Muscle of arm (tissue), 12 donors: ENCODE data around the gene PHGDH. TPM values are rescaled to one million over a fixed set of nuclear protein-coding genes. Genes with fewer than 3 reads are reported as not detected.
"Not testable (repeated sequence)": the region's sequence is repeated elsewhere in the genome, so short reads cannot be mapped to it uniquely, and the experiment has no call there.

Experiments used
- DNase-seq: peaks from one replicate; pipeline ENCODE4 v3.0.0-alpha.2; 2013
- polyA plus RNA-seq, 12 donors: library from polyadenylated mRNA; unstranded; fragments of 120-200 nt; gene quantifications; one replicate each; pipeline ENCODE4 v1.2.1, GENCODE V29; 2013; ENCODE audit not compliant: insufficient read length in 12 of 12

Gene PHGDH
- polyA plus RNA-seq, 12 donors: 47.4 to 155 (median 64.8) TPM; not detected in 1

GRCh38 chr1:119688810-119689209 lies 22.9 kb upstream of the PHGDH start:
- no peak for DNase-seq

GRCh38 chr1:119689511-119689910 lies 22.2 kb upstream of the PHGDH start:
- no peak for DNase-seq

DNA sequence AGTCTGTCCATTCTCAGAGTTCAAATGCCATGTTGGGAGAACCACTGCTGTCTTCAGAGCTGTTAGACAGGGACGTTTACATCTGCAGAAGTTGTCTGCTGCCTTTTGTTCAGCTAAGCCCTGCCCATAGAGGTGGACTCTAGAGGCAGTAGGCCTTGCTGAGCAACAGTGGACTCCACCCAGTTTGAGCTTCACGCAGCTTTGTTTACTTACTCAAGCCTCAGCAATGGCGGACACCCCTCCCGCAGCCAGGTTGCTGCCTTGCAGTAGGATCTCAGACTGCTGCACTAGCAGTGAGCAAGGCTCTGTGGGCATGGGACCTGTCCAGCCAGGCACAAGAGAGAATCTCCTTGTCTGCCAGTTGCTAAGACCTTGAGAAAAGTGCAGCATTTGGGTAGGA lies 14.9 kb upstream of the PHGDH start:
- DNase-seq: not testable (repeated sequence)

DNA sequence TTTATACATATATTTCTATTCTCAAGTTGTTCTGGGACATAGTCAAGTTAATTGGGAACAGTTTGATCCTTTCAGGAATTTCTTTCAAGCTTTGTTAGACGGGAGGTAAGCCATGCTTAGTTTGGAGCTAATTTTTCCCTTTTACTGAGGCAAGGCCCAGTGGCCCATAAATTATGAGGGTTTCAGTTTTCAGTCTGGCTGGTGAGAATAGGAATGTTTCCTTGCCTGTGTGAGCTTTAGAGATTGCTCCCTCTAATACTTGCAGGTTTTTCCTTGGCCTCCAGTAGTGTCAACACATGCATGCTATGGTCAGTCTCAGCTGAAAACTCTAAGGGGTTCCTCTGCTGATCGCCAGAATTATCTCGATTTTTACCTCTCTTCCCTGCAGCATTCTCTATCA lies 14.1 kb upstream of the PHGDH start:
- no peak for DNase-seq

DNA sequence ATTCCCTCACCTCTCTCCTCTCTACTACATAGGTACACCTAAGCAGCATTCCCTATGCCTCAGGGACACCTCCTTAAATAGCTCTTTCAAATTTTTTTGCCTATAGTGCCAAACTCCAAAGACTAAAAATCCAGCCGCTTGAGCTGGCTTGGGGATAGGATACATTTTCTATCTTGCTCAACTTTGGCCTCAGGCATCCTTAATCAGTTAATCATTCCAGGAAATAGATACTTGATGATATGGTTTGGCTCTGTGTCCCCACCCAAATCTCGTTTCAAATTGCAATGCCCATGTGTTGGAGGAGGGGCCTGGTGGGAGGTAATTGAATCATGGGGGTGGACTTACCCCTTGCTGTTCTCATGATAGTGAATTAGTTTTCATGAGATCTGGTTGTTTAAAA lies 11.4 kb upstream of the PHGDH start:
- no peak for DNase-seq

DNA sequence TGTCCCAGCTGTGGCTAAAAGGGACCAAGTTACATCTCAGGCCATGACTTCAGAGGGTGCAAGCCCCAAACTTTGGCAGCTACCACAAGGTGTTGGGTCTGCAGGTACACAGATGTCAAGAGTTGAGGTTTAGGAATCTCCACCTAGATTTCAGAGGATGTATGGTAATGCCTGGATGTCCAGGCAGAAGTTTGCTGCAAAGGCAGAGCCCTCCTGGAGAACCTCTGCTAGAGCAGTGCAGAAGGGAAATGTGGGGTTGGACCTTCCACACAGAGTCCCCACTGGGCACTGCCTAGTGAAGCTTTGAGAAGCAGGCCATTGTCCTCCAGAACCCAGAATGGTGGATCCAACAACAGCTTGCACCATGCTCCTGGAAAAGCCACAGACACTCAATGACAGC lies 10.1 kb upstream of the PHGDH start:
- DNase-seq: no peak

DNA sequence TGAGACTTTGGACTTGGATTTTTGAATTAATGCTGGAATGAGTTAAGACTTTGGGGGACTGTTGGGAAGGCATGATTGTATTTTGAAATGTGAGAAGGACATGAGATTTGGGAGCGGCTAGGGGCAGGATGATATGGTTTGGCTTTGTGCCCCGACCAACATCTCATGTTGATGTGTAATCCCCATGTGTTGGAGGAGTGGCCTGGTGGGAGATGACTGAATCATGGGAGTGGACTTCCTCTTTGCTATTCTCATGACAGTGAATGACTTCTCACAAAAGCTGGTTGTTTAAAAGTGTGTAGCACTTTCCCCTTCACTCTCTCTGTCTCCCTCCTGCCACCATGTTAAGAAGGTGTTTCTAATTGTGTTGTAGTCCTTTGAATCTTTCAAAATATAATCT lies 9.3 kb upstream of the PHGDH start:
- DNase-seq: no peak

- no peak for DNase-seq
Measured at GRCh38 chr1:119703666-119704450, 7.9 kb upstream of the PHGDH start.

- not testable (repeated sequence) for DNase-seq
Measured at GRCh38 chr1:119706599-119706998, 5.1 kb upstream of the PHGDH start.

- DNase-seq: not testable (repeated sequence)
Measured at GRCh38 chr1:119711356-119711803, 354 bp upstream of the PHGDH start.

DNA sequence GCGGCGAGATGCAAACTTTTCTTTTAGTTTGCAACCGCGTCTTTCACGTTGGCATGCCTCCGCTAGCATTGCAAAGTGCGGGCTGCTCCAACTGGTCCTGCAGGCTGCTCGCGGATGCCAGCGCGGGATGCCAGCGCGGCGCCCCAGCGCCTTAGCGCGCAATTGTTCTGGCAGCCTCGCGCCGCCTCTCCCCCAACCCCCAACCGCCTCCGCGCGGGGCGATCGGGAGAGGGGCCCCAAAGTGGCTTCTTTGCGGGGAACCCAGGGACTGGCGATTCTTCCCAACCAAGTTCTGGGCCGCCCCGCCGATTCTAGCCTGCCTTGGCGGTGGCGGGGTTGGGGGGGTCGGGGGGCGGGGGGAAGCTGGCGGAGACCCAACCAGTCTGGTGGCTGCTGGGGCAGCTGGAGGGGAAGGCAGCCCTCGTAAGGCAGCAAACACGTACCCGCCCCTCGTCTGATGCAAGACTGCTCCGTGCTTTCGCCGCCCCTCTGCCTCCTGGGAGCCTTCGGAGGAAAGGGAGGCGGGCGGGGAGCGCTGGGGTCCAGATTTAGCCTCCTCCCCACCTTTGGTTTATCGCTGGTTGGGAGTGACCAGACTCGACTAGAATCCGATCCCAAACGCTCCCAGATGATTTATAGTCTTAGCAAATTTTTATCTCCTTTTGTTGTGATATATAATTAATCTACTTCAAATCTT lies 756 bp downstream of the PHGDH start:
- DNase-seq: peak; percentile 89

DNA sequence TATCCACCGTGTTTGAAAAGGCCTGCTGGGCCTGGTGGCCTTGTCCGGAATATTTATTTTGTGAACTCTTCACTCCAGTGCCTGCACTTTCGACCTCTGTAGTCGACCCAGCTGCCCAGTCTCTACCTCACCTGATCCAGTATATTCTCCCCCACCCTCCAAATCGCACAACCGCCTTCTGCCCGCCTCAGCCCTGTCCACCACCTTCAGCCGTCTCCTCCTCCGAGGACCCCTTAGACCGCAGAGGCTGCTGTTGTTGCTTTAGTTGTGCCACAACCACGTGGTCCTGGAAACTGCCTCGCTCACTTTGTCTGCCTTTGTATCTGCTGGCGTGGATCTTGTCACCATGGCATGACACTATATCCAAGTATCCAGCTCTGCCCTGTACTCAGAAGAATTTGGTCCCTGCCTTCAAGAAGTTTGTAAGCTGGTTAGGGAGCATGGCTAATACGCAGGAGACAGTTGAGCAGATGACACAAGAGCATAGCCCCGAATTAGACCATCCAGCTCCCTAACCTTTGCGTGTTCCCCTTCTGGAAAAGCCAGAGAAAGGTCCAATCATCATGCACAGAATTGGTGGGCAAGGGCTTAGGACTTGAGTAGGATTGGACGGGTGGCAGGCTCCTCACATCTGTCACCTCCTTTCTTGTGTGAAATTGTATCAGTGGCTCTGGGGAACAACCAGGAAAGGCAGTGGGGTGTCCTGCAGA lies 1.5 kb downstream of the PHGDH start:
- peak; percentile 51 for DNase-seq

- peak; percentile 45 for DNase-seq
Measured at GRCh38 chr1:119713749-119714456, 2.2 kb downstream of the PHGDH start.

DNA sequence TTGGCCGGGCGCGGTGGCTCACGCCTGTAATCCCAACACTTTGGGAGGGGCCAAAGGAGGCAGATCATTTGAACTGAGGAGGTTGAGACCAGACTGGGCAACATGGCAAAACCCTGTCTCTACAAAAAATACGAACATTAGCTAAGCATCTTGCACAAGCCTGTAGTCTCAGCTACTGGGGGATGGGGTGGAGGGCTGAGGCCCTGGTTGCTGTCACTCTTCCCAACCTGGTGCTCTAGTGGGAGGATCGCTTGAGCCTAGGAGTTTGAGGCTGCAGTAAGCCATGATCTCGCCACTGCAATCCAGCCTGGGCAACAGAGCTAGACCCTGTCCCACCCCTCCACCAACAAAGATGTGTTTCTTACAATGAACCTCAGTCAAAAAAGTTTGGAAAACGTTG lies 2.8 kb downstream of the PHGDH start:
- DNase-seq: no peak

DNA sequence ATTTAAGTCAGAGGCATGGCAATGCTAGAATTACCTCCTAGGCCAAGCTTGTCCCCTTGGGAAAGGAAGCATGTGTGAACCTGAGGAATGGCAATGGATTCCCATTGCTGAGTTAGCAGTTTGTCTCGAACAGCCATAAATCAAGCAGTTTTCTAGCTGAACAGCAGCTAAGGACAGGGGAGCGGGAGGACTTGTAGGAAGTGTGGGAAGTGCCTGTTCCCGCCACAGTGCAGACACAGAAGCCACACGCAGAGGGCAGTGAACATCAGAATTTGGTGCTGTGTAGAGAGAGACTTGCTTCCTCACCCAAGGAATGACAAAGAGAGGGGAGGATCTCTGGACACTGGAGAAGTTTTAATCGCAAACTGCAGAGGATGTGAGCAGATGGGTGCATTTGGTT lies 3.8 kb downstream of the PHGDH start:
- no peak for DNase-seq

- DNase-seq: no peak
Measured at GRCh38 chr1:119718409-119718808, 6.7 kb downstream of the PHGDH start.

GRCh38 chr1:119718972-119719371 lies 7.2 kb downstream of the PHGDH start:
- no peak for DNase-seq

DNA sequence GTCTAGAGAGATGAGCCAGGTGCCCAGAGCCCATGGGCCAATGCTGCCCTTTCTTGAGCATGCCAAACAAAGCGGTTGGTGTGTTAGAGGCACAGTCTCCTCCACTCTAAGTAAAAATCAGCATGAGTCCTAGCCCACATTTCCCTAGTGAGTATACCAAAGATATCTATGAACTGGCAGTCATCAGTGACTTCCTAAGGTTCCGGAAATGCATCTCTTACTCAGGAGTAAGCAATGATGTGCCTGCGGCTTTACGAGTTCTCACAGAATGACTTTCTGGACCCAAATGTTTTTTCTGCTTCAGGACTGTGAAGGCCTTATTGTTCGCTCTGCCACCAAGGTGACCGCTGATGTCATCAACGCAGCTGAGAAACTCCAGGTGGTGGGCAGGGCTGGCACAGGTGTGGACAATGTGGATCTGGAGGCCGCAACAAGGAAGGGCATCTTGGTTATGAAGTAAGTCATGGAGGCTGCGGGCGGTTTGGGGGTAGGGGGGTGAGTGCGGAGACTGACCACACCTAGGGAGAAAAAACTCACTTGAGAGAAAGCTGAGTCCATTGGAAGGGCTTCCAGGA lies 9.2 kb downstream of the PHGDH start:
- DNase-seq: no peak

- no peak for DNase-seq
Measured at GRCh38 chr1:119721896-119722295, 10.2 kb downstream of the PHGDH start.

GRCh38 chr1:119724611-119725218 lies 13.0 kb downstream of the PHGDH start:
- no peak for DNase-seq

- no peak for DNase-seq
Measured at GRCh38 chr1:119725626-119726025, 13.9 kb downstream of the PHGDH start.
